GM12878 (cell line): ENCODE measurements around the gene SLC35E2B. TPM values are rescaled to one million over a fixed set of nuclear protein-coding genes. Genes with fewer than 3 reads are reported as not detected.

ENCODE experiments used
- ATAC-seq: fragments of 200-7000 bp; cut with Tn5 transposase; 3 replicates; pipeline ENCODE4 v1.9.1; 2020; ENCODE audit warnings: mild to moderate bottlenecking, moderate library complexity
- BruUV-seq: library from RNA; stranded (reverse); fragments of 400-500 nt; replicated peaks from 2 replicates; lab custom pipeline; 2021; lab: Mats Ljungman, UMichigan
- CTCF ChIA-PET: fragments of 300-600 bp; sonication (Branson Sonifier 250); formaldehyde crosslinking; extraction: SDS; loops from one replicate; lab custom pipeline; 2021; ENCODE audit warnings: inconsistent platforms; lab: Yijun Ruan, JAX
- POLR2A ChIA-PET: fragments of 350-600 bp; formaldehyde crosslinking; extraction: SDS; loops from one replicate; lab custom pipeline; 2021; ENCODE audit warnings: inconsistent platforms; lab: Charles Lee
- RAD21 ChIA-PET: fragments of 300-600 bp; sonication (Branson Sonifier 250); formaldehyde crosslinking; loops from one replicate; lab custom pipeline; 2023; ENCODE audit warnings: antibody characterized with exemption; ENCODE audit not compliant: unreplicated experiment; lab: Charles Lee
- SMC1A ChIA-PET: fragments of 300-600 bp; sonication (Branson Sonifier 250); formaldehyde crosslinking; loops from one replicate; lab custom pipeline; 2023; ENCODE audit not compliant: unreplicated experiment, uncharacterized antibody; lab: Charles Lee
- DNase-seq: peaks from one replicate; pipeline ENCODE4 v3.0.0-alpha.2; 2011; ENCODE audit warnings: low read depth, low spot score
- FAIRE-seq: peaks from 3 replicates; lab custom pipeline; 2011; peaks lifted over from hg19 to GRCh38; lab: Jason Lieb, UNC
- H2AFZ ChIP-seq: 2 replicates; pipeline ENCODE4 v1.6.0; 2011; ENCODE audit warnings: low read depth, low read length, control low read depth; ENCODE audit not compliant: control insufficient read depth
- H3K27ac ChIP-seq: 2 replicates; pipeline ENCODE4 v1.5.1; 2011; ENCODE audit warnings: control low read depth; ENCODE audit not compliant: control insufficient read depth, insufficient read depth
- H3K27me3 ChIP-seq, 2 experiments: replicated peaks in 1 of 2; 2 replicates each; pipeline versions ENCODE4 v1.6.0 to v1.6.1; 2011; ENCODE audit warnings: low read length in 1 of 2; ENCODE audit not compliant: control insufficient read depth in 2 of 2, insufficient read depth in 2 of 2
- H3K36me3 ChIP-seq, 2 experiments: 2 replicates each; pipeline ENCODE4 v1.5.1; 2011; ENCODE audit warnings: low read length in 1 of 2; ENCODE audit not compliant: control insufficient read depth in 2 of 2, insufficient read depth in 2 of 2
- H3K4me1 ChIP-seq: 2 replicates; pipeline ENCODE4 v1.6.1; 2011; ENCODE audit warnings: mild to moderate bottlenecking, low read length, moderate library complexity, mixed read lengths; ENCODE audit not compliant: control insufficient read depth, insufficient read depth
- H3K4me2 ChIP-seq: 2 replicates; pipeline ENCODE4 v1.6.0; 2011; ENCODE audit warnings: control low read depth; ENCODE audit not compliant: control insufficient read depth, insufficient read depth
- H3K4me3 ChIP-seq: fragments of 200-600 bp; sonication (generic); 2 replicates; pipeline ENCODE4 v1.5.1; 2016
- H3K79me2 ChIP-seq: 2 replicates; pipeline ENCODE4 v1.6.0; 2011; ENCODE audit warnings: low read length; ENCODE audit not compliant: control insufficient read depth, insufficient read depth
- H3K9ac ChIP-seq: 2 replicates; pipeline ENCODE4 v1.8.0; 2011; ENCODE audit warnings: low read length, control low read depth, mixed read lengths; ENCODE audit not compliant: control insufficient read depth, insufficient read depth
- H3K9me3 ChIP-seq: replicated peaks from 3 replicates; pipeline ENCODE4 v1.5.1; 2011; ENCODE audit warnings: mild to moderate bottlenecking, low read length; ENCODE audit not compliant: control insufficient read depth, insufficient read depth
- H4K20me1 ChIP-seq: 2 replicates; pipeline ENCODE4 v1.6.0; 2011; ENCODE audit not compliant: control insufficient read depth, insufficient read depth
- ATF7 ChIP-seq: fragments of 450-650 bp; IDR thresholded peaks from 2 replicates; pipeline ENCODE4 v1.6.1; 2016; ENCODE audit warnings: low read depth, mild to moderate bottlenecking
- CBX3 ChIP-seq: fragments of 200-600 bp; sonication (generic); IDR thresholded peaks from 2 replicates; pipeline ENCODE4 v1.6.1; 2016; ENCODE audit warnings: low read depth, borderline replicate concordance
- ETV6 ChIP-seq, 2 experiments: fragments of 450-650 bp in 1 of 2; IDR thresholded peaks in 1 of 2; conservative IDR thresholded peaks in 1 of 2; 2 replicates each; pipeline ENCODE4 v1.6.1; 2014; ENCODE audit warnings: antibody characterized with exemption in 1 of 2, borderline replicate concordance in 1 of 2, low read depth in 1 of 2, mild to moderate bottlenecking in 1 of 2, moderate library complexity in 1 of 2
- FOXM1 ChIP-seq: IDR thresholded peaks from 2 replicates; pipeline ENCODE4 v1.6.1; 2012; ENCODE audit warnings: low read depth, mild to moderate bottlenecking, inconsistent platforms, low read length, moderate library complexity
- MEF2A ChIP-seq: IDR thresholded peaks from 2 replicates; pipeline ENCODE4 v1.6.1; 2011; ENCODE audit warnings: low read depth, mild to moderate bottlenecking, low read length, moderate library complexity; ENCODE audit not compliant: insufficient read depth
- MYB ChIP-seq: fragments of 150-350 bp; IDR thresholded peaks from 2 replicates; pipeline ENCODE4 v1.6.1; 2014; ENCODE audit warnings: mild to moderate bottlenecking, low read depth, low read length, borderline replicate concordance
- NR2F1 ChIP-seq: fragments of 450-650 bp; conservative IDR thresholded peaks from 2 replicates; pipeline ENCODE4 v1.6.1; 2017; ENCODE audit warnings: mild to moderate bottlenecking
- RB1 ChIP-seq: fragments of 450-650 bp; formaldehyde crosslinking; IDR thresholded peaks from 2 replicates; pipeline ENCODE4 v1.6.1; 2017; ENCODE audit warnings: mild to moderate bottlenecking, borderline replicate concordance
- SIX5 ChIP-seq: IDR thresholded peaks from 2 replicates; pipeline ENCODE4 v1.6.1; 2011; ENCODE audit warnings: mild to moderate bottlenecking, low read depth, low read length, moderate library complexity; ENCODE audit not compliant: severe bottlenecking
- TARDBP ChIP-seq: IDR thresholded peaks from 2 replicates; pipeline ENCODE4 v1.6.1; 2016; ENCODE audit warnings: borderline replicate concordance
- TBL1XR1 ChIP-seq: IDR thresholded peaks from 2 replicates; pipeline ENCODE4 v1.6.1; 2012; ENCODE audit warnings: low read depth, low read length, improper control_type of control experiment
- ZBTB40 ChIP-seq: fragments of 450-650 bp; IDR thresholded peaks from 2 replicates; pipeline ENCODE4 v1.6.1; 2016; ENCODE audit warnings: mild to moderate bottlenecking, moderate library complexity, borderline replicate concordance
- WGBS: methylation state at CpG from one replicate; pipeline ENCODE4 v1.1.6; 2016; ENCODE audit warnings: low lambda C conversion rate; ENCODE audit not compliant: insufficient replicate concordance, insufficient coverage; ENCODE audit errors: missing lambda C conversion rate; 5-methylcytosine and 5-hydroxymethylcytosine counted together
- in situ Hi-C: fragments of 300-500 bp; cut with MboI; formaldehyde crosslinking; loops from 9 replicates; pipeline ENCODE4 v1.14.3; 2018; ENCODE audit warnings: mixed read lengths
- intact Hi-C: fragments of 100-400 bp; cut with micrococcal nuclease; formaldehyde crosslinking; loops from one replicate; pipeline ENCODE4 v1.14.2; 2022; ENCODE audit not compliant: unreplicated experiment
- polyA plus RNA-seq, 11 experiments: library from polyadenylated mRNA; depleted of rRNA in 4 of 11; unstranded in 6 of 11; stranded (reverse) in 5 of 11; fragments of >200 nt; fragmentation: Nextera tagmentation in 4 of 11; fragmentation: Illumina TruSeq in 1 of 11; extraction: Ambion mirVana in 4 of 11; extraction: Trizol in 1 of 11; gene quantifications; 1 replicate in 1 of 11; 2 replicates in 10 of 11; pipeline versions ENCODE4 v1.2.1 to v1.2.3, GENCODE V29; 2011 to 2016; ENCODE audit warnings: inconsistent platforms in 2 of 11, missing spikeins in 2 of 11, low read depth in 1 of 11
- total RNA-seq, 4 experiments: library from RNA; depleted of rRNA in 3 of 4; stranded (reverse); fragments of >200 nt in 3 of 4; fragmentation: Illumina TruSeq in 1 of 4; extraction: Trizol in 1 of 4; gene quantifications; 2 replicates each; pipeline versions ENCODE4 v1.2.1 to v1.2.3, GENCODE V29; 2013 to 2021
- TF ChIP-seq, protein P1 (sequence below): fragments of 450-650 bp; IDR thresholded peaks from 2 replicates; pipeline ENCODE4 v1.6.1; 2017; ENCODE audit warnings: antibody characterized with exemption, mild to moderate bottlenecking, moderate library complexity
- TF ChIP-seq, protein P2 (sequence below): IDR thresholded peaks from 2 replicates; pipeline ENCODE4 v1.6.1; 2012; ENCODE audit warnings: low read depth, low read length, improper control_type of control experiment

The SLC35E2B gene
- total and polyA plus RNA-seq, 10 of the 15 experiments (the other 5 are each of a cell fraction or from before 2014, with no cell fraction given) = 2.6 to 36.7 (median 18.6) TPM

DNA sequence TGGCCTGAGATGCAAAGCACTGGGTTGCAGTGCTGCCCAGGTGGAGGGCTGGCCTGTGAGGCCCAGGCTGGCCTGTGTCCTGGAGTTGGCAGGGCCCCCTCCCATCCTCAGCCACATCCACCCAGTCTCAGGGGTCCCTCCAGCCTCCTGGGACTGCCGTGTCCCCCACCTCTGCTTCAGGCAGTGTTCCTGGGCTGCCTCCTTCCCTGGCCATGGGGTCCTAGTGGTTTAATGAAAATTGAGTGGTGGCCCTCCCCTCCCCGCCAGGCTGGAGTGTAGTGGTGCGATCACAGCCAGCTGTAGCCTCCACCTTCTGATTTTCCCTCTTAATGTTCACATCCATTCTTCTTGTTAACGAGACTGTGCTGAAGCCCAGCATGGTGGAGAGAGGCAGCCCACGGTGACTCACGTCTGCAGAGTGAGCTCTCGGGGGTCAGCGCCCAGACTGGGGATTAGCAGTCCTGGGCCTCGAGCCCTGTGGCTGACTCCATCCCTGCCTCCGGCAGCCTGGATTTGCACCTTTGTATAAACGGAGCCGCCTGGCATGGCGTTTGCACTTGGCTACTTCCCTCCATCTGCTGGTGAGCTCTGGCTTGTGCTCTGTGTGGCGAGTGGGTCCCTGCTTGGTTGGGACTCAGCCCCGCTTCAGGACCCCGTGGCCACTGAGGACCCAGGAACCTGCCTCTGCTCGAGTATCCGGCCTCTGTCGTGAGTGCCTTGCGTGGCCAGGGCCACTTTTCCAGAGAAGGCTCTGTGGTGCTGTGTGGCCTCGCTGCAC is 70.4 kb downstream of the SLC35E2B start:
- ChIA-PET SMC1A (no interaction called here), POLR2A (no interaction called here), RAD21 (no interaction called here), CTCF (no interaction called here)
- Histone ChIP-seq H3K9ac (no peak overlapping the region), H3K4me2 (no peak overlapping the region), H3K36me3 (no peaks in the 10 kb centered on the region), H4K20me1 (no peaks in the 10 kb centered on the region), H3K9me3 (no peaks in the 10 kb centered on the region), H3K4me3 (no peak overlapping the region), H3K79me2 (no peaks in the 10 kb centered on the region), H3K27me3 (no peaks in the 10 kb centered on the region), H2AFZ (no peak overlapping the region), H3K4me1 (no peaks in the 10 kb centered on the region), H3K27ac (no peak overlapping the region)
- no TSS peak for BruUV-seq
- no peak for ATAC-seq
- in situ Hi-C loops = no loop called here
- WGBS = 62% methylated on average over 21 of the region's 21 CpGs
- no peak for FAIRE-seq
- TF ChIP-seq SIX5 (no peak), TBL1XR1 (no peak), MEF2A (no peak), ATF7 (no peak), NR2F1 (no peak), RB1 (no peak), TARDBP (no peak), FOXM1 (no peak), MYB (no peak), ETV6 (conservative IDR thresholded peaks at IDR 0.05 in 1 of 2, IDR thresholded peaks at IDR 0.05 in 1 of 2; ENCODE audit: borderline replicate concordance in 1 of 2, low read depth in 1 of 2) (no peak), CBX3 (no peak), ZBTB40 (no peak)
- TF ChIP-seq, protein P1, sequence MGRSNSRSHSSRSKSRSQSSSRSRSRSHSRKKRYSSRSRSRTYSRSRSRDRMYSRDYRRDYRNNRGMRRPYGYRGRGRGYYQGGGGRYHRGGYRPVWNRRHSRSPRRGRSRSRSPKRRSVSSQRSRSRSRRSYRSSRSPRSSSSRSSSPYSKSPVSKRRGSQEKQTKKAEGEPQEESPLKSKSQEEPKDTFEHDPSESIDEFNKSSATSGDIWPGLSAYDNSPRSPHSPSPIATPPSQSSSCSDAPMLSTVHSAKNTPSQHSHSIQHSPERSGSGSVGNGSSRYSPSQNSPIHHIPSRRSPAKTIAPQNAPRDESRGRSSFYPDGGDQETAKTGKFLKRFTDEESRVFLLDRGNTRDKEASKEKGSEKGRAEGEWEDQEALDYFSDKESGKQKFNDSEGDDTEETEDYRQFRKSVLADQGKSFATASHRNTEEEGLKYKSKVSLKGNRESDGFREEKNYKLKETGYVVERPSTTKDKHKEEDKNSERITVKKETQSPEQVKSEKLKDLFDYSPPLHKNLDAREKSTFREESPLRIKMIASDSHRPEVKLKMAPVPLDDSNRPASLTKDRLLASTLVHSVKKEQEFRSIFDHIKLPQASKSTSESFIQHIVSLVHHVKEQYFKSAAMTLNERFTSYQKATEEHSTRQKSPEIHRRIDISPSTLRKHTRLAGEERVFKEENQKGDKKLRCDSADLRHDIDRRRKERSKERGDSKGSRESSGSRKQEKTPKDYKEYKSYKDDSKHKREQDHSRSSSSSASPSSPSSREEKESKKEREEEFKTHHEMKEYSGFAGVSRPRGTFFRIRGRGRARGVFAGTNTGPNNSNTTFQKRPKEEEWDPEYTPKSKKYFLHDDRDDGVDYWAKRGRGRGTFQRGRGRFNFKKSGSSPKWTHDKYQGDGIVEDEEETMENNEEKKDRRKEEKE = no peak
- TF ChIP-seq, protein P2, sequence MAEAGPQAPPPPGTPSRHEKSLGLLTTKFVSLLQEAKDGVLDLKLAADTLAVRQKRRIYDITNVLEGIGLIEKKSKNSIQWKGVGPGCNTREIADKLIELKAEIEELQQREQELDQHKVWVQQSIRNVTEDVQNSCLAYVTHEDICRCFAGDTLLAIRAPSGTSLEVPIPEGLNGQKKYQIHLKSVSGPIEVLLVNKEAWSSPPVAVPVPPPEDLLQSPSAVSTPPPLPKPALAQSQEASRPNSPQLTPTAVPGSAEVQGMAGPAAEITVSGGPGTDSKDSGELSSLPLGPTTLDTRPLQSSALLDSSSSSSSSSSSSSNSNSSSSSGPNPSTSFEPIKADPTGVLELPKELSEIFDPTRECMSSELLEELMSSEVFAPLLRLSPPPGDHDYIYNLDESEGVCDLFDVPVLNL = no peak
- no peak for DNase-seq
- intact Hi-C loops = no loop called here
